PC-3 (cell line): ENCODE results near the gene NOM1. TPM values are rescaled to one million over a fixed set of nuclear protein-coding genes. Genes with fewer than 3 reads are reported as not detected.

Experiments
- ATAC-seq: fragments of 200-7000 bp; cut with Tn5 transposase; 2 replicates; pipeline ENCODE4 v1.9.1; 2020; ENCODE audit warnings: mild to moderate bottlenecking, moderate library complexity
- BruUV-seq: library from RNA; stranded (reverse); fragments of 400-500 nt; replicated peaks from 2 replicates; lab custom pipeline; 2021; lab: Mats Ljungman, UMichigan
- CTCF ChIA-PET: fragments of 300-600 bp; sonication (Branson Sonifier 250); formaldehyde crosslinking; loops from one replicate; lab custom pipeline; 2022; ENCODE audit warnings: antibody characterized with exemption; lab: Charles Lee
- POLR2A ChIA-PET: fragments of 300-600 bp; sonication (Branson Sonifier 250); formaldehyde crosslinking; loops from one replicate; lab custom pipeline; 2022; ENCODE audit warnings: antibody characterized with exemption; ENCODE audit not compliant: unreplicated experiment; lab: Charles Lee
- DNase-seq: peaks from one replicate; pipeline ENCODE4 v3.0.0-alpha.2; 2015
- H2AFZ ChIP-seq: fragments of 300-600 bp; sonication (generic); 2 replicates; pipeline ENCODE4 v1.6.0; 2016; ENCODE audit warnings: antibody characterized with exemption, low read length
- H3F3A ChIP-seq: fragments of 300-600 bp; sonication (generic); one replicate; pipeline ENCODE4 v1.6.0; 2017; ENCODE audit warnings: antibody characterized with exemption, low read length, control low read depth, mild to moderate bottlenecking; ENCODE audit not compliant: unreplicated experiment
- H3K27ac ChIP-seq: fragments of 300-600 bp; sonication (generic); 2 replicates; pipeline ENCODE4 v1.5.1; 2016; ENCODE audit warnings: mild to moderate bottlenecking, low read length
- H3K27me3 ChIP-seq: fragments of 300-600 bp; sonication (generic); 2 replicates; pipeline ENCODE4 v1.6.1; 2016; ENCODE audit warnings: low read length, mixed read lengths
- H3K36me3 ChIP-seq: fragments of 300-600 bp; sonication (generic); 2 replicates; pipeline ENCODE4 v1.6.1; 2016; ENCODE audit warnings: low read depth, mixed run types, low read length, mixed read lengths
- H3K4me1 ChIP-seq: fragments of 300-600 bp; sonication (generic); 2 replicates; pipeline ENCODE4 v1.5.1; 2016; ENCODE audit warnings: low read length; ENCODE audit not compliant: insufficient read depth
- H3K4me2 ChIP-seq: fragments of 300-600 bp; sonication (generic); 2 replicates; pipeline ENCODE4 v1.6.0; 2016; ENCODE audit warnings: low read length
- H3K4me3 ChIP-seq: fragments of 300-600 bp; sonication (generic); 2 replicates; pipeline ENCODE4 v1.5.1; 2016; ENCODE audit warnings: mild to moderate bottlenecking, low read length, mixed read lengths
- H3K79me2 ChIP-seq: fragments of 300-600 bp; sonication (generic); 2 replicates; pipeline ENCODE4 v1.6.1; 2017; ENCODE audit warnings: low read length, mixed read lengths
- H3K9ac ChIP-seq: fragments of 300-600 bp; sonication (generic); 2 replicates; pipeline ENCODE4 v1.6.0; 2016; ENCODE audit warnings: mild to moderate bottlenecking, low read length
- H3K9me2 ChIP-seq: fragments of 300-600 bp; sonication (generic); replicated peaks from 2 replicates; pipeline ENCODE4 v1.6.1; 2016; ENCODE audit warnings: mixed run types, low read length, mixed read lengths
- H3K9me3 ChIP-seq: fragments of 300-600 bp; sonication (generic); 2 replicates; pipeline ENCODE4 v1.6.1; 2016; ENCODE audit warnings: low read length, mixed read lengths
- H4K20me1 ChIP-seq: fragments of 300-600 bp; sonication (generic); 2 replicates; pipeline ENCODE4 v1.6.1; 2016; ENCODE audit warnings: low read length, mixed read lengths
- CTCF ChIP-seq: fragments of 300-600 bp; sonication (generic); conservative IDR thresholded peaks from 2 replicates; pipeline ENCODE4 v1.5.1; 2017; ENCODE audit warnings: antibody characterized with exemption, low read depth, mild to moderate bottlenecking, low read length
- EZH2 ChIP-seq: fragments of 300-600 bp; sonication (generic); IDR thresholded peaks from one replicate; pipeline ENCODE4 v1.6.1; 2017; ENCODE audit warnings: antibody characterized with exemption, mild to moderate bottlenecking, low read length; ENCODE audit not compliant: unreplicated experiment
- EZH2phosphoT487 ChIP-seq: fragments of 300-600 bp; sonication (generic); IDR thresholded peaks from 2 replicates; pipeline ENCODE4 v1.6.1; 2018; ENCODE audit warnings: mild to moderate bottlenecking, antibody characterized with exemption, low read length, borderline replicate concordance
- intact Hi-C: fragments of 100-400 bp; cut with micrococcal nuclease; formaldehyde crosslinking; loops from 2 replicates; pipeline ENCODE4 v1.9.0; 2023
- total RNA-seq: library from RNA; depleted of rRNA; stranded (reverse); fragments of >200 nt; gene quantifications from 2 replicates; pipeline ENCODE4 v1.2.3, GENCODE V29; 2014

Gene NOM1
- total RNA-seq, 1 experiment from 2014 or later = 17.7 TPM

- Histone ChIP-seq H3K9ac (no peak overlapping the region), H3K4me3 (no peak overlapping the region), H3K27ac (no peak overlapping the region), H3K9me3 (no peaks in the 10 kb centered on the region), H3K27me3 (no peaks in the 10 kb centered on the region), H2AFZ (no peak overlapping the region), H3K36me3 (no peaks in the 10 kb centered on the region), H3K9me2 (no peaks in the 10 kb centered on the region), H3F3A (no peaks in the 10 kb centered on the region), H3K79me2 (no peaks in the 10 kb centered on the region), H3K4me2 (no peak overlapping the region), H3K4me1 (no peaks in the 10 kb centered on the region), H4K20me1 (no peaks in the 10 kb centered on the region)
- no TSS peak for BruUV-seq
- no peak for DNase-seq
- intact Hi-C loops = no loop called here
- ChIA-PET CTCF (no interaction called here), POLR2A (no interaction called here)
- no peak for TF ChIP-seq EZH2phosphoT487
- ATAC-seq = no peak
Observed at GRCh38 chr7:156989766-156990535, 40.4 kb downstream of the NOM1 start.

- H3F3A ChIP-seq = no peaks in the 10 kb centered on the region
- intact Hi-C loops = no loop called here
- H3K9me2 ChIP-seq = no peaks in the 10 kb centered on the region
- BruUV-seq = no TSS peak
- POLR2A ChIA-PET = no interaction called here
- H4K20me1 ChIP-seq = no peaks in the 10 kb centered on the region
- no peak overlapping the region for H2AFZ ChIP-seq
- no peaks in the 10 kb centered on the region for H3K9me3 ChIP-seq
- H3K4me1 ChIP-seq = no peaks in the 10 kb centered on the region
- no peaks in the 10 kb centered on the region for H3K36me3 ChIP-seq
- TF ChIP-seq EZH2phosphoT487 = no peak
- TF ChIP-seq EZH2 = no peak
- no peak for TF ChIP-seq CTCF
- no peaks in the 10 kb centered on the region for H3K27me3 ChIP-seq
- no peak for DNase-seq
- H3K4me3 ChIP-seq = no peak overlapping the region
- CTCF ChIA-PET = no interaction called here
- ATAC-seq = no peak
- H3K9ac ChIP-seq = no peak overlapping the region
- no peak overlapping the region for H3K27ac ChIP-seq
- no peak overlapping the region for H3K4me2 ChIP-seq
- H3K79me2 ChIP-seq = no peaks in the 10 kb centered on the region
Observed at GRCh38 chr7:156993021-156993924, 43.8 kb downstream of the NOM1 start.

- H3K4me3 ChIP-seq = no peak overlapping the region
- DNase-seq = no peak
- H3K4me1 ChIP-seq = no peaks in the 10 kb centered on the region
- POLR2A ChIA-PET = no interaction called here
- no peak overlapping the region for H3K9ac ChIP-seq
- no peaks in the 10 kb centered on the region for H3F3A ChIP-seq
- BruUV-seq = no TSS peak
- no peaks in the 10 kb centered on the region for H3K9me3 ChIP-seq
- no peaks in the 10 kb centered on the region; the same call in 1 of the 2 replicates for H3K27me3 ChIP-seq
- no peaks in the 10 kb centered on the region for H3K36me3 ChIP-seq
- CTCF ChIA-PET = no interaction called here
- ATAC-seq = no peak
- no peak for TF ChIP-seq EZH2
- TF ChIP-seq CTCF = no peak
- TF ChIP-seq EZH2phosphoT487 = no peak
- H3K9me2 ChIP-seq = no peaks in the 10 kb centered on the region
- no peak overlapping the region for H2AFZ ChIP-seq
- intact Hi-C loops = no loop called here
- no peaks in the 10 kb centered on the region for H4K20me1 ChIP-seq
- no peak overlapping the region for H3K27ac ChIP-seq
- H3K4me2 ChIP-seq = no peak overlapping the region
- H3K79me2 ChIP-seq = no peaks in the 10 kb centered on the region
Observed at GRCh38 chr7:156993925-156994235, 44.4 kb downstream of the NOM1 start.
